WTC11 (cell line): ENCODE results near the gene TMIGD1.

Source experiments
- CTCF ChIP-seq: fragments of 200-600 bp; IDR thresholded peaks from 2 replicates; pipeline ENCODE4 v1.8.0; 2022; ENCODE audit warnings: antibody characterized with exemption
- ESRRA ChIP-seq: sonication (generic); formaldehyde crosslinking; IDR thresholded peaks from 2 replicates; pipeline ENCODE4 v1.8.1; 2022; ENCODE audit warnings: mild to moderate bottlenecking, missing genetic modification reagents, borderline replicate concordance
- NFATC4 ChIP-seq: fragments of 250-450 bp; sonication (Bioruptor Pico); IDR thresholded peaks from 2 replicates; pipeline ENCODE4 v1.9.0; 2021; ENCODE audit warnings: mild to moderate bottlenecking
- USF2 ChIP-seq: sonication (generic); formaldehyde crosslinking; IDR thresholded peaks from 2 replicates; pipeline ENCODE4 v1.8.1; 2023; ENCODE audit warnings: mild to moderate bottlenecking, missing genetic modification reagents, moderate library complexity
- ZBTB21 ChIP-seq: sonication (generic); formaldehyde crosslinking; IDR thresholded peaks from 2 replicates; pipeline ENCODE4 v1.8.1; 2023; ENCODE audit warnings: mild to moderate bottlenecking, missing genetic modification reagents, borderline replicate concordance
- ZNF121 ChIP-seq: sonication (generic); formaldehyde crosslinking; IDR thresholded peaks from 2 replicates; pipeline ENCODE4 v1.8.0; 2023; ENCODE audit warnings: missing genetic modification reagents
- ZSCAN18 ChIP-seq: fragments of 250-450 bp; sonication (Bioruptor Pico); IDR thresholded peaks from 2 replicates; pipeline ENCODE4 v2.1.2; 2022; ENCODE audit warnings: mild to moderate bottlenecking, moderate library complexity

GRCh38 chr17:30297715-30298114, 36.1 kb downstream of the TMIGD1 start:
- TF ChIP-seq ZBTB21 (no peak), ZSCAN18 (CRISPR knock-in tag) (no peak), NFATC4 (CRISPR knock-in tag) (no peak), CTCF (no peak), USF2 (CRISPR knock-in tag) (no peak), ZNF121 (no peak), ESRRA (CRISPR knock-in tag) (no peak)
